ENCODE measurements around the gene STPG2. TPM values are rescaled to one million over a fixed set of nuclear protein-coding genes. Genes with fewer than 3 reads are reported as not detected.

Gene STPG2
- total and polyA plus RNA-seq, 2 donors (not counting 3 experiments of a cell fraction or from before 2014, with no cell fraction given) = not detected

- H3K27me3 ChIP-seq (ENCODE audit: control insufficient read depth in 2 of 2, insufficient read depth in 2 of 2, low read length in 2 of 2) = no peaks in the 10 kb centered on the region
- no peaks in the 10 kb centered on the region for H3K9me3 ChIP-seq (replicated peaks; ENCODE audit: control insufficient read depth, insufficient read depth, low read length)
- H3K9me1 ChIP-seq (replicated peaks; ENCODE audit: control insufficient read depth, extremely low read depth, insufficient read depth, low read length) = no peaks in the 10 kb centered on the region
- H3K4me3 ChIP-seq (replicated peaks in 1 of 3; ENCODE audit: insufficient read depth in 1 of 3, low read depth in 1 of 3, low read length in 3 of 3) = no peak overlapping the region
- no peak overlapping the region for H2AFZ ChIP-seq (ENCODE audit: low read depth, low read length)
- peaks cover 12% of the 10 kb centered on the region for H3K4me1 ChIP-seq (ENCODE audit: control insufficient read depth, extremely low read depth, insufficient read depth, low read length)
- H3K79me2 ChIP-seq (ENCODE audit: control insufficient read depth, insufficient read depth, low read length) = no peaks in the 10 kb centered on the region
- peak; percentile 93 for DNase-seq (ENCODE audit: low read depth, low spot score)
- intact Hi-C loops (cut with micrococcal nuclease) (loop anchor here (2.0 to 5.0 kb wide), 4 partner anchors 96 to 1369 kb away; no protein-coding TSS in a partner anchor), dilution Hi-C loops (cut with MboI; ENCODE audit: extremely low pct_ligation_motif_present, low sequenced_read_pairs) (no loop called here)
- FAIRE-seq = peak; percentile 77
- H4K20me1 ChIP-seq (replicated peaks; ENCODE audit: control insufficient read depth, extremely low read depth, insufficient read depth, low read length) = no peaks in the 10 kb centered on the region
- TF ChIP-seq MAX (IDR thresholded peaks at IDR 0.05; ENCODE audit: insufficient read depth, insufficient read length) = no peak
- peak; percentile 3 to 32 for TF ChIP-seq CTCF (IDR thresholded peaks at IDR 0.05; ENCODE audit: extremely low read depth in 1 of 2, insufficient read depth in 1 of 2, low read depth in 1 of 2, low read length in 2 of 2)
- peak; percentile 74 for TF ChIP-seq FOS (IDR thresholded peaks at IDR 0.05; ENCODE audit: borderline replicate concordance, insufficient read depth, low read length)
- TF ChIP-seq JUN (IDR thresholded peaks at IDR 0.05; ENCODE audit: borderline replicate concordance, insufficient read depth, insufficient read length, low read depth) = peak; percentile 79
- peak; percentile 66 for TF ChIP-seq GATA2 (IDR thresholded peaks at IDR 0.05; ENCODE audit: insufficient read depth, insufficient read length, low read depth, low read length)
- TF ChIP-seq POLR2AphosphoS5 (IDR thresholded peaks at IDR 0.05; ENCODE audit: insufficient read depth, low read depth, low read length) = no peak
- BruUV-seq (replicated peaks) = no TSS peak
- no peaks in the 10 kb centered on the region for H3K36me3 ChIP-seq (ENCODE audit: control insufficient read depth in 2 of 2, extremely low read depth in 1 of 2, insufficient read depth in 2 of 2, low read length in 2 of 2)
- POLR2A ChIA-PET = no interaction called here
- CTCF ChIA-PET = interaction anchor here (0.6 to 4.4 kb wide), 54 partner anchors 9 to 1743 kb away, joined by 3 to 56 read pairs (median 4); no protein-coding TSS in a partner anchor
- H3K4me2 ChIP-seq (ENCODE audit: insufficient read depth, low read length) = peak overlapping the region; percentile 65
- H3K9ac ChIP-seq (replicated peaks; ENCODE audit: extremely low read depth, insufficient read depth, low read length) = peak overlapping the region; percentile 10
- peak overlapping the region; percentile 60 for H3K27ac ChIP-seq (ENCODE audit: insufficient read depth, low read depth, low read length)
Observed at GRCh38 chr4:97720869-97721432, 422.3 kb downstream of the STPG2 start.

All from endothelial cell of umbilical vein (primary cell).